Gastroesophageal sphincter (tissue), 4 donors: ENCODE results near the gene CHMP6. TPM values are rescaled to one million over a fixed set of nuclear protein-coding genes. Genes with fewer than 3 reads are reported as not detected.

Source experiments
- ATAC-seq: fragments of 150-250 bp; one replicate; pipeline ENCODE4 v1.9.1; 2016; ENCODE audit warnings: mild to moderate bottlenecking, moderate library complexity
- H3K27ac ChIP-seq, 4 donors: fragments of 200-600 bp; sonication (generic) in 3 of 4; 1 replicate in 3 of 4; 2 replicates in 1 of 4; pipeline ENCODE4 v1.5.1; 2016 to 2019
- H3K27me3 ChIP-seq: fragments of 200-600 bp; sonication (generic); one replicate; pipeline ENCODE4 v1.5.1; 2019
- H3K36me3 ChIP-seq, 2 donors: fragments of 200-600 bp; sonication (generic); one replicate each; pipeline ENCODE4 v1.5.1; 2019; ENCODE audit warnings: control low read depth in 1 of 2
- H3K4me1 ChIP-seq, 3 donors: fragments of 200-600 bp; sonication (generic); 1 replicate in 2 of 3; 2 replicates in 1 of 3; pipeline ENCODE4 v1.5.1; 2016 to 2019; ENCODE audit warnings: control low read depth in 2 of 3
- H3K4me3 ChIP-seq, 2 donors: fragments of 200-600 bp; sonication (generic); one replicate each; pipeline ENCODE4 v1.5.1; 2019; ENCODE audit warnings: mild to moderate bottlenecking in 1 of 2, moderate library complexity in 1 of 2
- H3K9me3 ChIP-seq, 3 donors: fragments of 200-600 bp; sonication (generic); one replicate each; pipeline ENCODE4 v1.5.1; 2017 to 2019; ENCODE audit warnings: control low read depth in 2 of 3
- CTCF ChIP-seq, 4 experiments: fragments of 200-600 bp in 2 of 4; fragments of 450-650 bp in 2 of 4; sonication (generic) in 1 of 4; IDR thresholded peaks; one replicate each; pipeline ENCODE4 v1.5.1; 2017 to 2019; ENCODE audit warnings: antibody characterized with exemption in 4 of 4, mild to moderate bottlenecking in 2 of 4, moderate library complexity in 2 of 4
- EP300 ChIP-seq: sonication (generic); formaldehyde crosslinking; IDR thresholded peaks from one replicate; pipeline ENCODE4 v1.6.1; 2017; ENCODE audit warnings: antibody characterized with exemption, mild to moderate bottlenecking
- POLR2A ChIP-seq, 2 donors: fragments of 450-650 bp; IDR thresholded peaks; one replicate each; pipeline ENCODE4 v1.6.1; 2017; ENCODE audit warnings: antibody characterized with exemption in 2 of 2, mild to moderate bottlenecking in 2 of 2, moderate library complexity in 1 of 2
- POLR2AphosphoS5 ChIP-seq: sonication (generic); formaldehyde crosslinking; IDR thresholded peaks from one replicate; pipeline ENCODE4 v1.6.1; 2017; ENCODE audit warnings: antibody characterized with exemption
- WGBS, 2 donors: methylation state at CpG; one replicate each; pipeline ENCODE4 v1.1.5; 2018; ENCODE audit warnings: low coverage in 1 of 2; 5-methylcytosine and 5-hydroxymethylcytosine counted together
- total RNA-seq, 4 donors: library from RNA; depleted of rRNA; stranded (reverse); fragments of >200 nt; gene quantifications; one replicate each; pipeline ENCODE4 v1.1.0, GENCODE V29; 2016

CHMP6 gene
- total RNA-seq, 4 donors from 2014 or later, result 17.6 to 26.0 (median 19.0) TPM

GRCh38 chr17:80992077-80992947 is 671 bp downstream of the CHMP6 start:
- Histone ChIP-seq H3K4me1 (peaks cover 0 to 55% (median 14%) of the 10 kb centered on the region in 3 donors), H3K36me3 (peaks cover 0 to 33% of the 10 kb centered on the region in 2 donors), H3K27me3 (no peaks in the 10 kb centered on the region), H3K27ac (peak overlapping the region in 3 of 4 donors; percentile 59 to 86 (median 68)), H3K4me3 (peak overlapping the region; percentile 92 to 100), H3K9me3 (no peaks in the 10 kb centered on the region)
- 8 to 16% methylated on average over 9 to 12 of the region's 90 CpGs for WGBS, 2 donors
- no peak for TF ChIP-seq POLR2AphosphoS5
- TF ChIP-seq POLR2A (IDR thresholded peaks at IDR 0.05), result no peak
- no peak for TF ChIP-seq CTCF (IDR thresholded peaks at IDR 0.05)
- ATAC-seq, result peak; percentile 29

GRCh38 chr17:80992948-80993624 is 1.4 kb downstream of the CHMP6 start:
- no peak overlapping the region for H3K27ac ChIP-seq
- ATAC-seq, result no peak
- H3K36me3 ChIP-seq, result peaks cover 0 to 41% of the 10 kb centered on the region in 2 donors
- peaks cover 0 to 50% (median 14%) of the 10 kb centered on the region in 3 donors for H3K4me1 ChIP-seq
- no peaks in the 10 kb centered on the region for H3K9me3 ChIP-seq
- H3K27me3 ChIP-seq, result no peaks in the 10 kb centered on the region
- WGBS, 2 donors, result 39 to 41% methylated on average over 6 to 11 of the region's 18 CpGs
- no peak for TF ChIP-seq EP300
- TF ChIP-seq POLR2A (IDR thresholded peaks at IDR 0.05), result no peak
- TF ChIP-seq POLR2AphosphoS5, result no peak
- no peak for TF ChIP-seq CTCF (IDR thresholded peaks at IDR 0.05)
- peak overlapping the region in 1 of 2 donors; percentile 100 for H3K4me3 ChIP-seq

GRCh38 chr17:80995131-80995530 is 3.5 kb downstream of the CHMP6 start:
- H3K4me3 ChIP-seq, result no peak overlapping the region
- H3K4me1 ChIP-seq, result peaks cover 0 to 34% (median 6%) of the 10 kb centered on the region in 3 donors
- ATAC-seq, result no peak
- H3K9me3 ChIP-seq, result no peaks in the 10 kb centered on the region
- TF ChIP-seq POLR2AphosphoS5 (no peak), CTCF (IDR thresholded peaks at IDR 0.05) (no peak), POLR2A (IDR thresholded peaks at IDR 0.05) (no peak), EP300 (no peak)
- 93% methylated on average over 3 of the region's 13 CpGs; no CpG with 5 or more reads in 1 of the 2 donors for whole genome bisulfite sequencing, 2 donors
- no peak overlapping the region for H3K27ac ChIP-seq
- H3K27me3 ChIP-seq, result no peaks in the 10 kb centered on the region
- peaks cover 0 to 61% of the 10 kb centered on the region in 2 donors for H3K36me3 ChIP-seq

- H3K4me3 ChIP-seq, result no peak overlapping the region
- peaks cover 0 to 64% of the 10 kb centered on the region in 2 donors for H3K36me3 ChIP-seq
- peaks cover 0 to 26% (median 6%) of the 10 kb centered on the region in 3 donors for H3K4me1 ChIP-seq
- no peak for TF ChIP-seq EP300
- no peak for TF ChIP-seq POLR2A (IDR thresholded peaks at IDR 0.05)
- TF ChIP-seq POLR2AphosphoS5, result no peak
- TF ChIP-seq CTCF (IDR thresholded peaks at IDR 0.05), result no peak
- 69 to 87% methylated on average over 3 to 7 of the region's 25 CpGs for WGBS, 2 donors
- no peaks in the 10 kb centered on the region for H3K27me3 ChIP-seq
- no peaks in the 10 kb centered on the region for H3K9me3 ChIP-seq
- ATAC-seq, result no peak
- no peak overlapping the region for H3K27ac ChIP-seq
Observed at GRCh38 chr17:80996422-80997305, 5.0 kb downstream of the CHMP6 start.
